HG03558 (cell line): Measurements from ENCODE around the gene BTBD3.

Source experiments
- ATAC-seq: cut with Tn5 transposase; IDR thresholded peaks from one replicate; pipeline ENCODE4 v1.9.1; 2021; ENCODE audit warnings: moderate number of reproducible peaks; ENCODE audit not compliant: unreplicated experiment; ENCODE audit errors: extremely low read depth

BTBD3 gene

GRCh38 chr20:11912659-11913415 lies 4.9 kb upstream of the BTBD3 start:
- no peak for ATAC-seq

GRCh38 chr20:11918391-11918845 lies 725 bp downstream of the BTBD3 start:
- ATAC-seq = no peak

- ATAC-seq = no peak
Observed at GRCh38 chr20:11918981-11919380, 1.3 kb downstream of the BTBD3 start.

DNA sequence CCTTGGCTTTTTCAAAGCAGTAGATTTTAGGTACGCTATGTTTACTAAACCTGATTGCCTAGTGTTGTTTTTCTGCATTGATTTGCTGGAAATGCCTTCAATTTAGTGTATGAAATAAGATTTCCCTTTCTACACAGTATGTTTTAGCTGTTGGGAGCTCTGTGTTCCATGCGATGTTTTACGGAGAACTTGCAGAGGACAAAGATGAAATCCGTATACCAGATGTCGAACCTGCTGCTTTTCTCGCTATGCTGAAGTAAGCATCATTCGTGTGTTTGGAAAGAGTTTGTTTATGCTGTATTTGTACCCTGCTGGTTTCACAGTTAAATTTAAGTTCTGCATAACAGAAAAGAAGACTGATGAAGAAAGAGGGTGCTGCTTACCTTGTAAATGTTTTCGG lies 1.9 kb downstream of the BTBD3 start:
- no peak for ATAC-seq

- no peak for ATAC-seq
Observed at GRCh38 chr20:11920083-11920482, 2.4 kb downstream of the BTBD3 start.

GRCh38 chr20:11921321-11921720 lies 3.6 kb downstream of the BTBD3 start:
- ATAC-seq = no peak

DNA sequence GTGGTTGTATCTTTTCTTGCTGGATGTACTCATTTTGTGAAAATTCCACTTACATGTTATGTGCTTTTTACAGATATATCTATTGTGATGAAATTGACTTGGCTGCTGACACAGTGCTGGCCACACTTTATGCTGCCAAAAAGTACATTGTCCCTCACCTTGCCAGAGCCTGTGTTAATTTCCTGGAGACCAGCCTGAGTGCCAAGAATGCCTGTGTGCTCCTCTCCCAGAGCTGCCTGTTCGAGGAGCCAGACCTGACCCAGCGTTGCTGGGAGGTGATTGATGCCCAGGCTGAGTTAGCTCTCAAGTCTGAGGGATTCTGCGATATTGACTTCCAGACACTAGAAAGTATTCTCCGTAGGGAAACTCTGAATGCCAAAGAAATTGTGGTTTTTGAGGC lies 4.9 kb downstream of the BTBD3 start:
- ATAC-seq = no peak

DNA sequence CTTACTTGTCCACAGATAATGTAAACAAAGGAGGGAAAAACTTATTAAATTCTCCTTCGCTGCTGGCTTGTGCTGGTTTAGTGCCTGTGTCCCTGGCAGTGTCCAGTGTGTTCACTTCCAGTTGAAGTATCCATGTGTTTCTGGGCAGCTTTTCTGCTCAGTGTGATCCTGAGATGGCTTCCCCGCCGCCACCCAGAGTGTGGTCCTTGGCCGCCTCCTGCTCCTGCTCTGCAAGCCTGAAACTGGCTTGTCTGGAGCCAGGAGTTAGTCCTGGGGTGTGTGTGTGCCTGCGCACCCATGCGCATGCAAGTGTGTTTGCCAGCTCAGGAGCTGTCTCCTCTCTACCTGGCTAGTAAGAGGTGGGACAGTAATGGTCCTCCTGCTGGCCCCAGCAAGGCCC lies 7.2 kb downstream of the BTBD3 start:
- ATAC-seq = no peak

DNA sequence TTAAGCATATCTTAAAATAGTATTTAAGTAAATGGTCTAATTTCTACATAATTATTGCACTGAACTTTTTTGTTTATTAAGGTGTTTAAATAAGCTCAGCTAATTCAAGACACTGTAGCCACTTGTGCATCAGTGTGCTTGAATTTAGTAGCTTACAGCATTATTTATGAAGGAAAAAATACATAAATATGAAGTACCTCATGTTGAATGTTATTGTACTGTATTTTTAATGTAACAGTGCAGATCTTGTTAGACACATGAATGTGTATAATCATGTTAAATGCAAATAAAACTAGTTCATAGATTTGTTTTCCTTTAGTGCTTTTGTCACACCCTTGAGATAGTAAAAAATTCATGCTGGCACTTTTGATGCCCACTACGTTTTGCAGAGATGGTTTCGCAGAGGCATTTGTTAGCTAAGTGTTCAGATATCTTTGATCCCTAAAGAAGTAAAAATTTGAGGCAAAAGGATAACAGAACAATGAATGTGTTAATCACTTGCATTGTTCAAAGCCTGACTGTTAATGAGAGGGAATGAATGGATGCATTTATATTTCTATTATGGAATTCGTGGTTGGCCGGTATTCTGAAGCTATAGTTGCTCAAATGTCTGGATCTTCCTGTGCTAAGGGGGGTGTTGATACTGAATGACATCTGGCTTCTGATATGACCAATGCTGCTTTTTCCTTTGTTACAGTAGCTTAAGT lies 8.8 kb downstream of the BTBD3 start:
- no peak for ATAC-seq

DNA sequence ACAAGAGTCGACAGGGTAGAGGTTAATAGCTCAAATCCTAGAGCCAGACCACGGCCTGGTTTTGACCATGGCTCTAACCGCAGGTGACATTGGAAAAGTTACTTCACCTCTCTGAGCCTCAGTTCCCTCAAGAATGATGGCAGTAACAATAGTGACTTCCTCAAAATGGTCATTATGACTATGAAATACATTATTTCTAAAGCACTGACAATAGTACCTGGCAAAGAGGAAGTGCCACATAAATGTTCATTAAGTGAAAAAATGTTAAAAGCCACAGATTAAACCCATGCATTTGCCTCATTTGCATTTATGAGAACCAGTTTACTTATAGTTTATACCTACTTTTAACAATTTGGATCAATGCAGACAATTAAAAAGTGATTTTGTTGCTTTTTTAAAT lies 12.3 kb downstream of the BTBD3 start:
- no peak for ATAC-seq

DNA sequence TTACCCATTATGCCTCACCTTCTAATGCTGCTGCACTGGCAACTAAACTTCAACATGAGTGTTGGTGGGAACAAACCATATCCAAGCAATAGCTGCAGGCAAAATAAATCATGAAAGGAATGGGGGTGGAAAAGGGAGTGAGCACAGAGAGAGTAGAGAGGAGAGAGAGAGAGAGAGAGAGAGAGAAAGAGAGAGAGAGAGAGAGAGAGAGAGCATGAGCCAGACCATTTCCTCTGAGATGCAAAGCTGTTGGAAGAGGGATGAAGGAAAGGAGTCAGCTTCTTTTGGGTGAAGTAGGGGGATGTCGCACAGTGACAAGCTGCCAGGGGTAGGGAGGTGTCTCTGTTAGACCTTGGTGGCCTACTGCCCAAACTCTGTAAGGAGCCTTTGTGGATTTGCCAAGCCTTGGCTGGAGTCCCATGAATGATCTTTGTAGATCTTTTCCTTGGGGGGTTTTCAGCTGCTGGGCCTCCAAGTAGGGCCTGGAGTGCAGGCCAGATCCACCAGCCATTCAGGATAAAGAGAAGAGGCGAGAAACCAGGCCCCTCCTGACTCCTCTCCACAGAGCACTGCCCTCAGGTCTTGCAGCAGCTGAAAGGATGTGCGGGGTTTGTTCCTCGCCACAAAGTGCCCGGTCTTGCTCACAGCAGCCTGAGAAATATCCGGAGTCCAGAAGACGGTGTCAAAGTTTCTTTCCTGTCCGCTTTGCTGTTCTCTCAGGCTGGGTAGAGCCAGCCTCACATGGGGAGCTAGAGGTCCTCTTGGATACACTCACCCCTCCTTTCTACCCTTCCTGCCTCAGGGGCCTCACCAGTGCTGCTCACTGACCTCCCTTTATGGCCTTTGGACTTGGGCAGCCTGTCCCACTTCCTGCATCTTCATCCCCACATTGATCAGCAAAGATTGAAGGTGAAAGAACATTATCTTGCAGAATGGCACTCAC lies 17.8 kb downstream of the BTBD3 start:
- no peak for ATAC-seq

DNA sequence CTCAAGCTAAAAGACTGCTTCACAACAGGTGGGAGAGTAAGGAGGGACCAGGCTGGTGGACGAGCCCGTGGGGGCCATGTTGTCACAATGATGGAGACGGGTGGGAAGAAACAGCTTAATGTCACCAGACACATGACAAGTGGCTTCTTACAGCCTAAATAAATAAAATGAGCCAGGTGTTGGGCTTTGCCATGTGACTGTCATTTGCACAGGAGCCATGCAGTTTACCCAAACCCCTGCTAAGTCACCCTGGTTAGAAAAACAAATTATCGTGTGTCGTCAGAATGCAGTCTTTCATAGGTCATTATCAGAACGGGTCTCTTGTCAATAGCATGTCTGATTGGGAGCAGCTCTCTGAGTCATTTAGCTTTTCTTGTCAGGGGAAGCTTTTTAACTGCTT lies 18.5 kb downstream of the BTBD3 start:
- ATAC-seq = no peak

GRCh38 chr20:11937230-11937629 lies 19.5 kb downstream of the BTBD3 start:
- no peak for ATAC-seq

GRCh38 chr20:11941593-11942246 lies 24.0 kb downstream of the BTBD3 start:
- no peak for ATAC-seq

- no peak for ATAC-seq
Observed at GRCh38 chr20:11943778-11944177, 26.1 kb downstream of the BTBD3 start.

GRCh38 chr20:11948806-11949205 lies 31.1 kb downstream of the BTBD3 start:
- no peak for ATAC-seq

DNA sequence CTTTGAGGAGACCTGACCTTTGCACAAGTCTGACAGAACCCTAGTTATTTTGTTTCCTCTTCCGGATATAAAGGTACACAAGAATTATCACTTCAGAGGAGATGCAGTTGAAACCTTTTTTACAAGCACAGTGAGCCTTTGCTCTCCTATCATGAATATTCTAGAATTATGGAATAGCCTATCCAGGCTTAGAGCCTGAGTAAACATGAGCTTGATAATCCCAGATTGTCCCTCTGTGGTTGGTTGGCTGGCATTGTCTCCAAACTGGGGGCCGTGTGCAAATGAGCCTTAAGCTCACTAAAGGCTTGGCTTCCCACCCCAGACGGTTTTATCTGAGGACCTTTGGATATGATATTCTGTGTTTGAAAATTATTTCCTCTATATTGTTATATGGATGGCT lies 32.0 kb downstream of the BTBD3 start:
- no peak for ATAC-seq

DNA sequence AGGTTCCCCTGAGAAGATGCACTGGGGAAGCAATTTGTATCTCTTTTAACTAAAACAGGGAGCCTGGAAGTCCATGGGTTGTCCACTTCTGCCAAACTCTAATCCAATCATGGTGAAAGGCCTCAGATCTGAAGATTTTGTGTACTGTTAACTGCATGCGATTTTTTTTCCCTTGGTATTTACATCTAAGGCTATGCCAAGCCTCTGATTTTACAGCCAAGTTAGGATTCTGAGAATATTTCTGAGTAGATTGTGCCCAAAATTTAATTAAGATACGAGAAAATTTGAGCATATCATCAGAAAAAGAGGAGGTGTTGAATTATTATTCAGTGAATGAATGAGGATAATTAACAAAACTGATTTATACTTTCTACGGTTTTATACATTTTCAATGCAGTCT lies 34.0 kb downstream of the BTBD3 start:
- ATAC-seq = no peak

GRCh38 chr20:11952639-11953038 lies 34.9 kb downstream of the BTBD3 start:
- ATAC-seq = no peak

DNA sequence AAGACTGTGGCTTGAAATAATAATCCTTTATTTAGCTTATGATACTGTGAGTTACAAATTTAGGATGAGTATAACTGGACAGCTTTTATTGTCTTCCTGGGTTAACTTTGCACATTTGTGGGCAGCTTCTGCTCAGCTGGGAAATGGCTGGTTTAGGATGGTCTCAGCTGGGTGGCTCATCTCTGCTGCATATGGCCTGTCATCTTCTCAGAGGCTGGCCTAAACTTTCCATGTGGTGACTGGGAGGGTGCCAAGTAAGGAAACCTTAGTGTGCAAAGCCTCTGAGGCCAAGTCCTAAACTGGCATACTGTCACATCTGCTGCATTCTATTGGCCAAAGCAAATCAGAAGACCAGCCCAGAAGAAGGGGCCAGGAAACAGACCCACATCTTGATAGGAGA lies 40.2 kb downstream of the BTBD3 start:
- no peak for ATAC-seq
